Vagina (tissue), 2 donors: ENCODE measurements around the gene AHCY.
"Not testable (repeated sequence)": the region's sequence is repeated elsewhere in the genome, so short reads cannot be mapped to it uniquely, and the experiment has no call there.

ENCODE experiments used
- POLR2A ChIP-seq, 2 donors: fragments of 450-650 bp; IDR thresholded peaks; one replicate each; pipeline ENCODE4 v1.6.1; 2017; ENCODE audit warnings: antibody characterized with exemption in 2 of 2, mild to moderate bottlenecking in 2 of 2, moderate library complexity in 2 of 2
- POLR2AphosphoS5 ChIP-seq, 2 donors: sonication (generic); formaldehyde crosslinking; IDR thresholded peaks; one replicate each; pipeline ENCODE4 v1.9.0; 2017; ENCODE audit warnings: antibody characterized with exemption in 2 of 2, mild to moderate bottlenecking in 2 of 2, low read depth in 1 of 2; ENCODE audit not compliant: insufficient read depth in 1 of 2
- TF ChIP-seq, protein P1 (sequence below), 3 experiments: fragments of 450-650 bp in 2 of 3; fragments of 200-600 bp in 1 of 3; sonication (generic) in 1 of 3; IDR thresholded peaks; one replicate each; pipeline ENCODE4 v1.5.1; 2017 to 2019; ENCODE audit warnings: antibody characterized with exemption in 3 of 3, mild to moderate bottlenecking in 2 of 3, moderate library complexity in 2 of 3

DNA sequence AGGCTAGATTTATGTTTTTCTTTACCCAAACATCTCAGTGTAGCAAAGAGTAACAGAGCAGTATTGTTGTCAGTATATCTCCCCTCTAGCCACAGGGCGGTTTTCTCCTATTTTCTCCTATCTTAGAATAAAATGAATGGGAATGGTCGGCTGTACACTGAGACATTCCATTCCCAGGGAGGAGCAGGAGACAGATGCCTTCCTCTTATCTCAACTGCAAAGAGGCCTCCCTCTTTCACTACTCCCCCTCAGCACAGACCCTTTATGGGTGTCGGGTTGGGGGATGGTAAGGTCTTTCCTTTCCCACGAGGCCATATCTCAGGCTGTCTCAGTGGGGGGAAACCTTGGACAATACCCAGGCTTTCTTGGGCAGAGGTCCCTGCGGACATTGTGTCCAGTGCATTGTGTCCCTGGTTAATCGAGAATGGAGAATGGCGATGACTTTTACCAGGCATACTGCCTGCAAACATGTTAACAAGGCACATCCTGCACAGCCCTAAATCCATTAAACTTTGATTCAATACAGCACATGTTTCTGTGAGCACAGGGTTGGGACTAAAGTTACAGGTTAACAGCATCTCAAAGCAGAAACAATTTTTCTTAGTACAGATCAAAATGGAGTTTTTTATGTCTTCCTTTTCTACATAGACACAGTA, 50.6 kb downstream of the AHCY start:
- TF ChIP-seq, protein P1, sequence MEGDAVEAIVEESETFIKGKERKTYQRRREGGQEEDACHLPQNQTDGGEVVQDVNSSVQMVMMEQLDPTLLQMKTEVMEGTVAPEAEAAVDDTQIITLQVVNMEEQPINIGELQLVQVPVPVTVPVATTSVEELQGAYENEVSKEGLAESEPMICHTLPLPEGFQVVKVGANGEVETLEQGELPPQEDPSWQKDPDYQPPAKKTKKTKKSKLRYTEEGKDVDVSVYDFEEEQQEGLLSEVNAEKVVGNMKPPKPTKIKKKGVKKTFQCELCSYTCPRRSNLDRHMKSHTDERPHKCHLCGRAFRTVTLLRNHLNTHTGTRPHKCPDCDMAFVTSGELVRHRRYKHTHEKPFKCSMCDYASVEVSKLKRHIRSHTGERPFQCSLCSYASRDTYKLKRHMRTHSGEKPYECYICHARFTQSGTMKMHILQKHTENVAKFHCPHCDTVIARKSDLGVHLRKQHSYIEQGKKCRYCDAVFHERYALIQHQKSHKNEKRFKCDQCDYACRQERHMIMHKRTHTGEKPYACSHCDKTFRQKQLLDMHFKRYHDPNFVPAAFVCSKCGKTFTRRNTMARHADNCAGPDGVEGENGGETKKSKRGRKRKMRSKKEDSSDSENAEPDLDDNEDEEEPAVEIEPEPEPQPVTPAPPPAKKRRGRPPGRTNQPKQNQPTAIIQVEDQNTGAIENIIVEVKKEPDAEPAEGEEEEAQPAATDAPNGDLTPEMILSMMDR (IDR thresholded peaks at IDR 0.05): not testable (repeated sequence)
- TF ChIP-seq POLR2AphosphoS5 (IDR thresholded peaks at IDR 0.05; ENCODE audit: insufficient read depth in 1 of 2, low read depth in 1 of 2); POLR2A (IDR thresholded peaks at IDR 0.05): not testable (repeated sequence)
